Parathyroid adenoma (tissue), 2 donors: Measurements from ENCODE around the gene ADARB2.
A peak's percentile ranks its signal among the peaks of the same experiment; 100 is the strongest.

ENCODE experiments used
- H2AFZ ChIP-seq: fragments of 300-600 bp; sonication (generic); one replicate; pipeline ENCODE4 v1.7.0; 2017; ENCODE audit warnings: antibody characterized with exemption, mild to moderate bottlenecking
- H3K27ac ChIP-seq: fragments of 300-600 bp; sonication (generic); one replicate; pipeline ENCODE4 v1.7.0; 2017
- H3K27me3 ChIP-seq: fragments of 300-600 bp; sonication (generic); one replicate; pipeline ENCODE4 v1.7.0; 2017; ENCODE audit warnings: low read length; ENCODE audit not compliant: control insufficient read depth, insufficient read depth
- H3K36me3 ChIP-seq: fragments of 300-600 bp; sonication (generic); one replicate; pipeline ENCODE4 v1.7.0; 2017; ENCODE audit warnings: low read length; ENCODE audit not compliant: control insufficient read depth, insufficient read depth
- H3K4me1 ChIP-seq: fragments of 300-600 bp; sonication (generic); one replicate; pipeline ENCODE4 v1.7.0; 2017; ENCODE audit warnings: control low read depth
- H3K4me2 ChIP-seq: fragments of 300-600 bp; sonication (generic); one replicate; pipeline ENCODE4 v1.7.0; 2017; ENCODE audit warnings: low read length
- H3K4me3 ChIP-seq: fragments of 300-600 bp; sonication (generic); one replicate; pipeline ENCODE4 v1.7.0; 2017; ENCODE audit warnings: low read depth, low read length
- H3K79me2 ChIP-seq: fragments of 300-600 bp; sonication (generic); one replicate; pipeline ENCODE4 v1.7.0; 2017; ENCODE audit warnings: control low read depth
- H3K9ac ChIP-seq: fragments of 300-600 bp; sonication (generic); one replicate; pipeline ENCODE4 v1.7.0; 2017; ENCODE audit warnings: mild to moderate bottlenecking
- H3K9me3 ChIP-seq: fragments of 300-600 bp; sonication (generic); one replicate; pipeline ENCODE4 v1.7.0; 2017; ENCODE audit warnings: low read length; ENCODE audit not compliant: control insufficient read depth
- TF ChIP-seq, protein P1 (sequence below): fragments of 300-600 bp; sonication (generic); IDR thresholded peaks from one replicate; pipeline ENCODE4 v1.7.0; 2017; ENCODE audit warnings: antibody characterized with exemption, mild to moderate bottlenecking
- donor health status: primary hyperparathyroidism.

ADARB2 gene

DNA sequence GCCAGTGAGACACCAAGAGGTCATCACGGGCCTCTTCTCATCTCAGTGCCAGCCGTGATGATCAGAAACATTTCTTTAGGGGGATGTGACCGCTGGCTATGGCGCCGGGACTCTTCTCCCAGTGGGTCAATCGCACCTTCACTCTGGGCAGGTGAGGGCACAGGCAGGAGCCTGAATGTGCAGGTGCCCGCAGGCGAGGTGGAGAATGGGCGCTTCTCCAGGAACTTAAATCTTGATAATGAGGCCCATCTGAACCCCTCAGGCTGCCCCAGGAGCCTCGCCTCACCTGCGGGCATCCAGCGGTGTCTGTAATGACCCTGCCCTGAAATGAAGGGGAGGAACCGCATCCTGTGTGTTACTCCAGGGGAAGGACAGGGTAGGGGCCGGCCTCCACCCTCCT, 204.7 kb downstream of the ADARB2 start:
- TF ChIP-seq, protein P1, sequence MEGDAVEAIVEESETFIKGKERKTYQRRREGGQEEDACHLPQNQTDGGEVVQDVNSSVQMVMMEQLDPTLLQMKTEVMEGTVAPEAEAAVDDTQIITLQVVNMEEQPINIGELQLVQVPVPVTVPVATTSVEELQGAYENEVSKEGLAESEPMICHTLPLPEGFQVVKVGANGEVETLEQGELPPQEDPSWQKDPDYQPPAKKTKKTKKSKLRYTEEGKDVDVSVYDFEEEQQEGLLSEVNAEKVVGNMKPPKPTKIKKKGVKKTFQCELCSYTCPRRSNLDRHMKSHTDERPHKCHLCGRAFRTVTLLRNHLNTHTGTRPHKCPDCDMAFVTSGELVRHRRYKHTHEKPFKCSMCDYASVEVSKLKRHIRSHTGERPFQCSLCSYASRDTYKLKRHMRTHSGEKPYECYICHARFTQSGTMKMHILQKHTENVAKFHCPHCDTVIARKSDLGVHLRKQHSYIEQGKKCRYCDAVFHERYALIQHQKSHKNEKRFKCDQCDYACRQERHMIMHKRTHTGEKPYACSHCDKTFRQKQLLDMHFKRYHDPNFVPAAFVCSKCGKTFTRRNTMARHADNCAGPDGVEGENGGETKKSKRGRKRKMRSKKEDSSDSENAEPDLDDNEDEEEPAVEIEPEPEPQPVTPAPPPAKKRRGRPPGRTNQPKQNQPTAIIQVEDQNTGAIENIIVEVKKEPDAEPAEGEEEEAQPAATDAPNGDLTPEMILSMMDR = no peak
- H3K4me2 ChIP-seq = no peak overlapping the region
- no peak overlapping the region for H3K9ac ChIP-seq
- H3K9me3 ChIP-seq = no peaks in the 10 kb centered on the region
- peaks cover 16% of the 10 kb centered on the region for H3K4me1 ChIP-seq
- no peak overlapping the region for H3K4me3 ChIP-seq
- no peaks in the 10 kb centered on the region for H3K79me2 ChIP-seq
- peak overlapping the region; percentile 5 for H2AFZ ChIP-seq
- peak overlapping the region; percentile 17 for H3K27ac ChIP-seq
- H3K36me3 ChIP-seq = no peaks in the 10 kb centered on the region
- H3K27me3 ChIP-seq = no peaks in the 10 kb centered on the region

DNA sequence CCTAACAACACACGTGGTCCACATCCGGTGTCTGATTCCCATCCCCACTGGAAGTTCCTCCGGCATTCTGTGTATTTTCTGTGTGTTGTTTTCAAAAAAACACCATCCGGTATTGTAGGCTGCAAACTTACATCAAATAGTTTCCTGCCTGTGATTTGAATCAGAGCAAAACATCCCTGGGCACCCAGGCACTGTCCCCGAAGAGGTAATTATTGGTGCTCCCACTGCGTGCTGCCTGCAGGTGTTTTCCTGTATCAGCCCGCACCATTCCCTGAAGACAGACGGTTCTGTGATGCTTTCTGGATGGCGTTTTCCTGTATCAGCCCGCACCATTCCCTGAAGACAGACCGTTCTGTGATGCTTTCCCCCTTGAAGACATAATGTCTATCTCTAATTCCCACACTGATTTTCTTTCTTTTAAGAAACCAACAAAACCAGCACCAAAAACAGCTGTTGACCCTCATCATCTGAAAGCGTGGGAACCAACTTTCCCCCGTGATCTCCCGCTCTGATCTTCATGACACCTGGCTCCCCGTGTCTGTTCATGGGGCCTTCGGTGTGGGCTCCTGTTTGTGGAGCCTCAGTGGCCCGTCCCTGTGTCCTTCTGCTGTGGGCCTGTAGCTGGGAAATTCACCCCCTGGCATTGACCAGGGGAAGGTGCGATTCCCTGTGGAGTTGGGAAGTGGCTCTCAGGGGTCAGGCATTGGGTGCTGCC, 205.3 kb downstream of the ADARB2 start:
- no peaks in the 10 kb centered on the region for H3K79me2 ChIP-seq
- H2AFZ ChIP-seq = peak overlapping the region; percentile 28
- TF ChIP-seq, protein P1 = no peak
- H3K36me3 ChIP-seq = no peaks in the 10 kb centered on the region
- no peak overlapping the region for H3K4me3 ChIP-seq
- H3K9ac ChIP-seq = no peak overlapping the region
- peaks cover 16% of the 10 kb centered on the region for H3K4me1 ChIP-seq
- peak overlapping the region; percentile 17 for H3K27ac ChIP-seq
- H3K4me2 ChIP-seq = no peak overlapping the region
- no peaks in the 10 kb centered on the region for H3K27me3 ChIP-seq
- no peaks in the 10 kb centered on the region for H3K9me3 ChIP-seq

DNA sequence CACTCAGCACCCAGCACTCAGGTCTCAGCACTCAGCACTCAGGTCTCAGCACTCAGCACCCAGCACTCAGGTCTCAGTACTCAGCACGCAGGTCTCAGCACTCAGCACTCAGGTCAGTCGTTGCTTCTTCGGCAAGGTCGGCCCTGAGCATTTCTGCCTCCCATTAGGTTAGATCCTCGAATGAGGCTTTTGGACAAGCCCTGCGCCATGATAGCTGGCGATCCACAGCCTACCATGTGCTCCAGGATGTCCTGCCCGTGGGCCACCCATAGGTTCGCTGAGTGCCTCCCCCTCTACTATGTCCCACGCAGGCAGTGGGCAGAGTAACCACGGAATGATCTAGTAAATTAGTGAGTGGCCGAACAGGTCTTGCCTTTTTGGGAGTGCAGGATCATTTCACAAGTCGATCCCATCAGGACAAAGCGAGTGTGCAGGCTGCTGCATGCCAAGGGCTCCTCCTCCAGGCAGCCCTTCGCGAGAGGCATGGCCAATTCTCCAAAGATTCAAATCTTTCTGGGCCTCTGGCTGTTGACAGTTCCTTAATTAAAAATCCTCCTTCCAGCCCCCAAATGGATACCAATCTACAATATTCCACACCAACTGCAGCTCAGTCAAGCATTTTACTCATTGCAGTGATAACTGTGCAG, 206.3 kb downstream of the ADARB2 start:
- Histone ChIP-seq H3K27me3 (no peaks in the 10 kb centered on the region), H3K36me3 (no peaks in the 10 kb centered on the region), H3K79me2 (no peaks in the 10 kb centered on the region), H2AFZ (no peak overlapping the region), H3K27ac (no peak overlapping the region), H3K4me3 (no peak overlapping the region), H3K9me3 (no peaks in the 10 kb centered on the region), H3K4me1 (peaks cover 10% of the 10 kb centered on the region), H3K4me2 (no peak overlapping the region), H3K9ac (no peak overlapping the region)
- TF ChIP-seq, protein P1 = no peak

DNA sequence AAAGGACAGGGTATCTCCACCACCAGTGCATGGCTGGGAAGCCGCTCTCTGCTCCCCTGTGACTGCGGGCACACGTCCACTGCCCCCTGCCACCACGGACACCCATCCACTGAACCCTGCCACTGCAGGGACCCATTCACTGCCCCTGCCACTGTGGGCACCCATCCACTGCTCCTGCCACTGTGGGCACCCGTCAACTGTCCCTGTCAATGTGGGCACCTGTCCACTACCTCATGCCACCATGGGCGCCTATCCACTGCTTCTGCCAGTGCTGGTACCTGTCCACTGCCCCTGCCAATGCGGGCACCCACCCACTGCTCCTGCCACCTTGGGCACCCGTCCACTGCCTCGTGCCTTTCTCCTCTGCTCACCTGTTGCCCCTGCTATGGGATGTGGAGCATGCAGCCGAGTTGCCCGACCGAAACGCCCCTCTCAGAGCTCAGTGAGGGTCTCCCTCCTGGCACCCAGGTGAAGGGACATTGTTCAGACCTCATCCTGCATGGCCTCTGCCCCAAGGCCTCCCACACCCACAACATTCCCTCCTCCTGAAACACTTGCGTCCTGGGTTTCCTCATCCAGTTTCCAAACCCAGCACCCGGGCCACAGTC, 207.4 kb downstream of the ADARB2 start:
- no peaks in the 10 kb centered on the region for H3K36me3 ChIP-seq
- H3K4me2 ChIP-seq = no peak overlapping the region
- no peak overlapping the region for H3K27ac ChIP-seq
- no peaks in the 10 kb centered on the region for H3K27me3 ChIP-seq
- peaks cover 10% of the 10 kb centered on the region for H3K4me1 ChIP-seq
- no peak overlapping the region for H3K9ac ChIP-seq
- H2AFZ ChIP-seq = no peak overlapping the region
- no peaks in the 10 kb centered on the region for H3K9me3 ChIP-seq
- no peaks in the 10 kb centered on the region for H3K79me2 ChIP-seq
- TF ChIP-seq, protein P1 = no peak
- no peak overlapping the region for H3K4me3 ChIP-seq
